PFSK-1 (cell line): Measurements from ENCODE around the gene XAB2.

Experiments
- FOXP2 ChIP-seq: optimal IDR thresholded peaks from 2 replicates; pipeline ENCODE3; 2011; ENCODE audit warnings: borderline replicate concordance, control low read depth, inconsistent platforms; ENCODE audit not compliant: insufficient read depth; ENCODE audit errors: extremely low read length, extremely low read depth
- POLR2AphosphoS5 ChIP-seq: IDR thresholded peaks from 2 replicates; pipeline ENCODE4 v1.6.1; 2012; ENCODE audit warnings: low read depth, mild to moderate bottlenecking, control low read depth, low read length, moderate library complexity
- TAF1 ChIP-seq: IDR thresholded peaks from 2 replicates; pipeline ENCODE4 v1.6.1; 2012; ENCODE audit warnings: low read length, control low read depth, borderline replicate concordance; ENCODE audit not compliant: insufficient read depth

DNA sequence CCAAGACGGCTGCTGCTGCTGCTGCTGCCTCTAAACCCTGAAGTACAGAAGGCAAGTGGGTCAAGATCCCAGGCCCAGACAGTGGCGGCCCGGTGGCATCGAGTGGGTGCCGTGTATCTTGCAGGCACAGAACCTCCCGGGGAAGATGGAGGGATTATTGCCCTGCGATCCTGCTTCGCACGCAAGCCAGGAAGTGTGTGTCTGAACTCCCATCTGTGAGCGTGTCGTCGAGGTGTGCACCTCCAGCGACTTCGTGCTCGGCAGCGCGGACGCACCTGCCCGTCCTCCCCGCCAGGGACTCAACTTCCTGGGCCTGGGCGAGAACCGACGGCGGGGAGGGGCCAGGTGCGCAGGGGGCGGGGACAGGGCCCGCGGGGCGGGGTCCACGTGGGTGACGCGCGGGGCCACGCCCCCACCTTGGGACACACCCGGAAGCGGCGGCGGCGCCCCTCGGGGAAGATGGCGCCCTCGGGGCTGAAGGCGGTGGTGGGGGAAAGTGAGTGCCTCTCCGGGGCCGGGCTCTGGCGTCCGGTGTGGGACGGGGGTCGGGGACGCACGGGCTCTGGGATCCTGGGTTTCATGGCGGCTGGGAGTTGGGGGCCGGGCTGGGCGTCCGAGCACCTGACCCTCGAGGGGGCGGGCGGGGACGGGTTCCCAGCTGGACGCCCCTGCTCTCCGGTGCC is 7.5 kb upstream of the XAB2 start, which contains the start of gene STXBP2:
- TF ChIP-seq POLR2AphosphoS5 (no peak), TAF1 (no peak), FOXP2 (no peak)
